Stimulated activated CD8-positive, alpha-beta memory T cell treated with anti-CD3 and anti-CD28 coated beads, Interleukin-7, amount 100 ng/mL, for 1 hour (primary cell): Measurements from ENCODE around the gene SURF6.
"Not testable (repeated sequence)": the region's sequence is repeated elsewhere in the genome, so short reads cannot be mapped to it uniquely, and the experiment has no call there.

ENCODE experiments used
- DNase-seq, 2 donors: peaks; one replicate each; pipeline ENCODE4 v3.0.0-alpha.2; 2020; ENCODE audit warnings: low read depth in 2 of 2

SURF6 gene

DNA sequence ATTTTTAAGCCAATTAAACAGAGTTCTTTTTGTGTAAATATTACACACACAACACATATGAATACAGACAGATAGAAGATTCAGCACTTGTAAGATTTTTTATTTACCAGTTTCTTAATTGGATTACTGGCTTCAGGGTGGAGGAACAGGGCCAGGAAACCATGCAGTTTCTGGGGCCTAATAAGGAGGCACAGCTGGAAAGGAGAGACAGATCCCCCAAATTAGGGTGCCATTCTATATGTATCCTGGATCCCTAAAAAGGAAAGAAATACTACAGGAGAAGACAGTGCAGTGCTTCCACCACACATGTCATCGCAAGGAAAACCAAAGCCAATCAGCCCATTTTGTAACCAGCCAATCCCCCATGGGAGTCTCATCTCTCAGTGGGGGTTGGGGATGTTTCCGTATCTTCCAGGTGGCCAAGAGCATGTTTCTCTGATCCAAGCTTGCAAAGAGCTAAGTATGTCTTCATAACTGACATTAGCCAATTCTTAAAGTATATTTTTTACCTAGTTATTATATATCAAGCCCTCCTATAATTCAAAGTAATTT, 45.2 kb downstream of the SURF6 start:
- no peak for DNase-seq

- no peak for DNase-seq
These were observed 49.5 kb downstream of the SURF6 start for GRCh38 chr9:133286523-133286922.

DNA sequence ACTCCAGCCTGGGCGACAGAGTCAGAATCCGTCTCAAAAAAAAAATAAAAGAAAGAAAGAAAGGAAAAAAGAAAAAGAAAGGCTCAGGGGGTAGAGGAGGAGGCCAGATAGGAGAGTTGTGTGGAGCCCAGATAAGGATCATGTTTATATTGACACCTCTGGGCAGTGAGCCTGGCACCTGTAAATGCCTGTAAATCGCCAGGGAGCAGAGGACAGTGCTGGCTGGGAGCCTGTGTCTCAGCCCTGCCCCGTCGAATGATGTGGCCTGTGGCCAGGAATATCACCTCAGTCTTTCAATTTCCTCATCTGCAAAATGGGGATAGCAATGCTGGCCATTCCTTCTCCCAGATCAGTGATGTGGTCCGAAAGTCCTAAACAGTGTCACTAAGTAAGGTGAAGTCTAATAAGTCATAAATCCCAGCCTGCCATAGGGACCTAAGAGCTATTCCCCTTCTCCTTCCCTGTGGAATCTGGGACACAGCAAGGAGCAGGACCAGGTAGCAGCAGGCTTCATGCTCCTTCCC, 50.7 kb downstream of the SURF6 start:
- no peak for DNase-seq

GRCh38 chr9:133284362-133284761, 51.6 kb downstream of the SURF6 start:
- no peak for DNase-seq

GRCh38 chr9:133283255-133284032, 52.5 kb downstream of the SURF6 start:
- not testable (repeated sequence) for DNase-seq

DNA sequence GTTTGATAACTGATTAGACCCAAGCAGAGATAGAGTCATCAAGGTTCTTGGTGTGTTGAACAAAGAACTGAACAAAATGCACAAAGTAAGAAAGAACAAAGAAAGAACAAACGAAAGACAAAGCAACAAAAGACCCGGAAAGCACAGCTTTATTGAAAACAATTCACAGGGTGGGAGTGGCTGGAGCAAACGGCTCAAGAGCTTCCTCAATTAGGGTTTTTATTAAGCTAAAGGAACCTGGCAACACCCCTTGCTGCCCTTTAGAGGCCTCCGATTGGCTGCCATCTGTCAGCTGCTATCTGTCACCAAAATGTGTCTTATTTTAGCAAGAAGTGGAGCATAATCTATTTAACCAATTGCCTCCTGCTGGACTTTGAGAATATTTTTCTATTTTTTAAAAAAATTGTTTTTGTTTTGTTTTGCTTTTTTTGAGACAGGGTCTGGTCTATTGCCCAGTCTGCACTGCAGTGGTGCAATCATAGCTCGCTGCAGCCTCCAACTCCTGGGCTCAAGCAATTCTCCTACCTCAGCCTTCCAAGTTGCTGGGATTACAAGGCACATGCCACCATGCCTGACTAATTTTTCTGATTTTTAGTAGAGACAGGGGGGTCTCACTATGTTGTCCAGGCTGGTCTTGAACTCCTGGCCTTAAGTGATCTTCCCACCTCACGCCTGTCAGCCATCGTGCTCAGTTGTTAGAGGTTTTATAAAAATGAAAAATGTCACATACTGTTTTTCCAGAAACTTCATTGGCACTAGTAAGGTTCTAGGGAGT, 53.3 kb downstream of the SURF6 start:
- DNase-seq, result no peak

DNA sequence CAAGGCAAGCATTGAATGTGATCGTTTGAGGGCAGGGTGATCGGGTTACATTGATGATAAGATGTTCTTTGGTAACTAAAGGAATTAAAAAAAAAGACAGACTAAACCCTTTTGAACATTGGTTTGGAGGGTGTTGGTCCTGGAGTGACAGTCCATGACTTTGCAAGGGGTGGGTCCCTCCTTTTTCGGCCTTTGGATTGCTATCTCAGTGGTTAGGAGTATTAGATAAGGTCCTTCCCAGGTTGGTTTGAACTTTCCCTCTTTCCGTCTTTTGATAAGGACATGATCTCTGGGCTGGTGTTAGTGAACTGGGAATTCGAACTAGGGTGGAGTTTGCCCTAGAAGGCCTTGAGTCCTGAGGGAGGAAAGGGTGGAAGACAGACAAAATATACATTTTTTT, 55.6 kb downstream of the SURF6 start:
- no peak for DNase-seq
